ENCODE measurements around the gene SFN. TPM values are rescaled to one million over a fixed set of nuclear protein-coding genes. Genes with fewer than 3 reads are reported as not detected.
A peak's percentile ranks its signal among the peaks of the same experiment; 100 is the strongest.

Gene SFN
- 0.11 TPM for polyA plus RNA-seq (2013)

- Histone ChIP-seq H3K4me3 (ENCODE audit: control insufficient read depth in 1 of 7, extremely low read depth in 1 of 7, insufficient read depth in 4 of 7, low read depth in 2 of 7, low read length in 6 of 7) (peak within 1 kb of the TSS in 4 of 7 experiments; percentile 78 to 97 (median 90)), H3K4me1 (ENCODE audit: control extremely low read depth in 1 of 4, control insufficient read depth in 4 of 4, insufficient read depth in 4 of 4, low read length in 3 of 4) (peaks cover 0 to 20% (median 14%) of the 10 kb centered on the region in 4 experiments), H3K27me3 (replicated peaks in 2 of 5; ENCODE audit: control insufficient read depth in 4 of 5, insufficient read depth in 5 of 5, low read length in 4 of 5) (no peaks in the 10 kb centered on the region), H3K36me3 (ENCODE audit: control insufficient read depth in 4 of 4, insufficient read depth in 4 of 4, low read length in 3 of 4) (no peaks in the 10 kb centered on the region), H3K27ac (ENCODE audit: insufficient read depth in 1 of 2, low read depth in 1 of 2, low read length in 2 of 2, poor library complexity in 1 of 2, severe bottlenecking in 2 of 2) (no peak within 1 kb of the TSS), H3K9me3 (ENCODE audit: control extremely low read depth in 1 of 5, control insufficient read depth in 4 of 5, insufficient read depth in 2 of 5, low read depth in 1 of 5, low read length in 4 of 5) (no peaks in the 10 kb centered on the region)
- ChIA-PET POLR2A (no interaction called here), CTCF (interaction anchor here (1.2 to 6.5 kb wide), 6 partner anchors 9 to 52 kb away, joined by 4 to 56 read pairs (median 5); no protein-coding TSS in a partner anchor)
- DNase-seq = peak in 2 of 3 donors; percentile 30 to 31
- 91% methylated on average over 34 of the region's 37 CpGs for WGBS (ENCODE audit: insufficient coverage)
Measured at GRCh38 chr1:26862781-26863684, at the start of gene SFN. SFN (plus strand) TSS chr1:26863149; CDS start chr1:26863213, 64 bp downstream.

- DNase-seq = no peak
- Histone ChIP-seq H3K27ac (ENCODE audit: insufficient read depth in 1 of 2, low read depth in 1 of 2, low read length in 2 of 2, poor library complexity in 1 of 2, severe bottlenecking in 2 of 2) (no peak overlapping the region), H3K4me3 (ENCODE audit: control insufficient read depth in 1 of 7, extremely low read depth in 1 of 7, insufficient read depth in 4 of 7, low read depth in 2 of 7, low read length in 6 of 7) (no peak overlapping the region), H3K36me3 (ENCODE audit: control insufficient read depth in 4 of 4, insufficient read depth in 4 of 4, low read length in 3 of 4) (no peaks in the 10 kb centered on the region), H3K4me1 (ENCODE audit: control extremely low read depth in 1 of 4, control insufficient read depth in 4 of 4, insufficient read depth in 4 of 4, low read length in 3 of 4) (peaks cover 0 to 4% (median 0%) of the 10 kb centered on the region in 4 experiments), H3K27me3 (replicated peaks in 2 of 5; ENCODE audit: control insufficient read depth in 4 of 5, insufficient read depth in 5 of 5, low read length in 4 of 5) (no peaks in the 10 kb centered on the region), H3K9me3 (ENCODE audit: control extremely low read depth in 1 of 5, control insufficient read depth in 4 of 5, insufficient read depth in 2 of 5, low read depth in 1 of 5, low read length in 4 of 5) (no peaks in the 10 kb centered on the region)
- ChIA-PET POLR2A (no interaction called here), CTCF (interaction anchor here (1.1 kb wide), 1 partner anchor 18 kb away, joined by 4 read pairs; no protein-coding TSS in a partner anchor)
- 86% methylated on average over 1 of the region's 2 CpGs for WGBS (ENCODE audit: insufficient coverage)
Measured at GRCh38 chr1:26814377-26814776, 48.6 kb upstream of the SFN start.

- Histone ChIP-seq H3K4me1 (ENCODE audit: control extremely low read depth in 1 of 4, control insufficient read depth in 4 of 4, insufficient read depth in 4 of 4, low read length in 3 of 4) (peaks cover 0 to 4% (median 0%) of the 10 kb centered on the region in 4 experiments), H3K4me3 (ENCODE audit: control insufficient read depth in 1 of 7, extremely low read depth in 1 of 7, insufficient read depth in 4 of 7, low read depth in 2 of 7, low read length in 6 of 7) (no peak overlapping the region), H3K9me3 (ENCODE audit: control extremely low read depth in 1 of 5, control insufficient read depth in 4 of 5, insufficient read depth in 2 of 5, low read depth in 1 of 5, low read length in 4 of 5) (no peaks in the 10 kb centered on the region), H3K27me3 (replicated peaks in 2 of 5; ENCODE audit: control insufficient read depth in 4 of 5, insufficient read depth in 5 of 5, low read length in 4 of 5) (no peaks in the 10 kb centered on the region), H3K27ac (ENCODE audit: insufficient read depth in 1 of 2, low read depth in 1 of 2, low read length in 2 of 2, poor library complexity in 1 of 2, severe bottlenecking in 2 of 2) (no peak overlapping the region), H3K36me3 (ENCODE audit: control insufficient read depth in 4 of 4, insufficient read depth in 4 of 4, low read length in 3 of 4) (no peaks in the 10 kb centered on the region)
- DNase-seq = no peak
- CTCF ChIA-PET = interaction anchor here (1.1 kb wide), 1 partner anchor 18 kb away, joined by 4 read pairs; no protein-coding TSS in a partner anchor
- 98% methylated on average over 3 of the region's 3 CpGs for WGBS (ENCODE audit: insufficient coverage)
- POLR2A ChIA-PET = no interaction called here
Measured at GRCh38 chr1:26814893-26815292, 48.1 kb upstream of the SFN start.

- no peaks in the 10 kb centered on the region for H3K9me3 ChIP-seq (ENCODE audit: control extremely low read depth in 1 of 5, control insufficient read depth in 4 of 5, insufficient read depth in 2 of 5, low read depth in 1 of 5, low read length in 4 of 5)
- ChIA-PET POLR2A (interaction anchor here (1.1 kb wide), 1 partner anchor 13 kb away, joined by 3 read pairs; no protein-coding TSS in a partner anchor), CTCF (interaction anchor here (0.7 to 2.7 kb wide), 16 partner anchors 10 to 129 kb away, joined by 3 to 47 read pairs (median 4); partner anchors contain the start of gene SFN)
- no peak overlapping the region for H3K27ac ChIP-seq (ENCODE audit: insufficient read depth in 1 of 2, low read depth in 1 of 2, low read length in 2 of 2, poor library complexity in 1 of 2, severe bottlenecking in 2 of 2)
- no peaks in the 10 kb centered on the region for H3K27me3 ChIP-seq (replicated peaks in 2 of 5; ENCODE audit: control insufficient read depth in 4 of 5, insufficient read depth in 5 of 5, low read length in 4 of 5)
- peaks cover 0 to 12% (median 8%) of the 10 kb centered on the region in 4 experiments for H3K4me1 ChIP-seq (ENCODE audit: control extremely low read depth in 1 of 4, control insufficient read depth in 4 of 4, insufficient read depth in 4 of 4, low read length in 3 of 4)
- peak overlapping the region in 5 of 7 experiments; percentile 5 to 51 (median 16) for H3K4me3 ChIP-seq (ENCODE audit: control insufficient read depth in 1 of 7, extremely low read depth in 1 of 7, insufficient read depth in 4 of 7, low read depth in 2 of 7, low read length in 6 of 7)
- DNase-seq = peak; percentile 61 to 86 (median 86)
- 20% methylated on average over 2 of the region's 4 CpGs for WGBS (ENCODE audit: insufficient coverage)
- no peaks in the 10 kb centered on the region for H3K36me3 ChIP-seq (ENCODE audit: control insufficient read depth in 4 of 4, insufficient read depth in 4 of 4, low read length in 3 of 4)
Measured at GRCh38 chr1:26820784-26821269, 42.1 kb upstream of the SFN start.

- no peak overlapping the region for H3K27ac ChIP-seq (ENCODE audit: insufficient read depth in 1 of 2, low read depth in 1 of 2, low read length in 2 of 2, poor library complexity in 1 of 2, severe bottlenecking in 2 of 2)
- CTCF ChIA-PET = interaction anchor here (0.7 to 3.1 kb wide), 5 partner anchors 9 to 221 kb away, joined by 3 to 47 read pairs (median 6); no protein-coding TSS in a partner anchor
- POLR2A ChIA-PET = no interaction called here
- H3K27me3 ChIP-seq (replicated peaks in 2 of 5; ENCODE audit: control insufficient read depth in 4 of 5, insufficient read depth in 5 of 5, low read length in 4 of 5) = no peaks in the 10 kb centered on the region
- no peaks in the 10 kb centered on the region for H3K36me3 ChIP-seq (ENCODE audit: control insufficient read depth in 4 of 4, insufficient read depth in 4 of 4, low read length in 3 of 4)
- peaks cover 0 to 25% (median 20%) of the 10 kb centered on the region in 4 experiments for H3K4me1 ChIP-seq (ENCODE audit: control extremely low read depth in 1 of 4, control insufficient read depth in 4 of 4, insufficient read depth in 4 of 4, low read length in 3 of 4)
- no peaks in the 10 kb centered on the region for H3K9me3 ChIP-seq (ENCODE audit: control extremely low read depth in 1 of 5, control insufficient read depth in 4 of 5, insufficient read depth in 2 of 5, low read depth in 1 of 5, low read length in 4 of 5)
- DNase-seq = peak in 1 of 3 donors; percentile 13
- no peak overlapping the region for H3K4me3 ChIP-seq (ENCODE audit: control insufficient read depth in 1 of 7, extremely low read depth in 1 of 7, insufficient read depth in 4 of 7, low read depth in 2 of 7, low read length in 6 of 7)
- WGBS (ENCODE audit: insufficient coverage) = 95% methylated on average over 2 of the region's 4 CpGs
Measured at GRCh38 chr1:26822737-26823395, 40.1 kb upstream of the SFN start.

- ChIA-PET POLR2A (interaction anchor here (1.1 kb wide), 1 partner anchor 15 kb away, joined by 4 read pairs; no protein-coding TSS in a partner anchor), CTCF (interaction anchor here (1.1 to 3.1 kb wide), 5 partner anchors 9 to 223 kb away, joined by 3 to 21 read pairs (median 4); no protein-coding TSS in a partner anchor)
- Histone ChIP-seq H3K9me3 (ENCODE audit: control extremely low read depth in 1 of 5, control insufficient read depth in 4 of 5, insufficient read depth in 2 of 5, low read depth in 1 of 5, low read length in 4 of 5) (no peaks in the 10 kb centered on the region), H3K27ac (ENCODE audit: insufficient read depth in 1 of 2, low read depth in 1 of 2, low read length in 2 of 2, poor library complexity in 1 of 2, severe bottlenecking in 2 of 2) (no peak overlapping the region), H3K4me1 (ENCODE audit: control extremely low read depth in 1 of 4, control insufficient read depth in 4 of 4, insufficient read depth in 4 of 4, low read length in 3 of 4) (peaks cover 3 to 41% (median 34%) of the 10 kb centered on the region in 4 experiments), H3K27me3 (replicated peaks in 2 of 5; ENCODE audit: control insufficient read depth in 4 of 5, insufficient read depth in 5 of 5, low read length in 4 of 5) (no peaks in the 10 kb centered on the region), H3K4me3 (ENCODE audit: control insufficient read depth in 1 of 7, extremely low read depth in 1 of 7, insufficient read depth in 4 of 7, low read depth in 2 of 7, low read length in 6 of 7) (no peak overlapping the region), H3K36me3 (ENCODE audit: control insufficient read depth in 4 of 4, insufficient read depth in 4 of 4, low read length in 3 of 4) (no peaks in the 10 kb centered on the region)
- WGBS (ENCODE audit: insufficient coverage) = 100% methylated on average over 3 of the region's 3 CpGs
- DNase-seq = no peak
Measured at GRCh38 chr1:26824731-26825130, 38.2 kb upstream of the SFN start.
